VCaP (cell line): ENCODE results near the gene PDE2A.
"Not testable (repeated sequence)": the region's sequence is repeated elsewhere in the genome, so short reads cannot be mapped to it uniquely, and the experiment has no call there.

Experiments used
- H3K27ac ChIP-seq: fragments of 450-650 bp; 2 replicates; pipeline ENCODE4 v1.5.1; 2017
- TF ChIP-seq, protein P1 (sequence below): fragments of 450-650 bp; conservative IDR thresholded peaks from 2 replicates; pipeline ENCODE4 v1.5.1; 2017; ENCODE audit warnings: mild to moderate bottlenecking, moderate library complexity

The PDE2A gene

DNA sequence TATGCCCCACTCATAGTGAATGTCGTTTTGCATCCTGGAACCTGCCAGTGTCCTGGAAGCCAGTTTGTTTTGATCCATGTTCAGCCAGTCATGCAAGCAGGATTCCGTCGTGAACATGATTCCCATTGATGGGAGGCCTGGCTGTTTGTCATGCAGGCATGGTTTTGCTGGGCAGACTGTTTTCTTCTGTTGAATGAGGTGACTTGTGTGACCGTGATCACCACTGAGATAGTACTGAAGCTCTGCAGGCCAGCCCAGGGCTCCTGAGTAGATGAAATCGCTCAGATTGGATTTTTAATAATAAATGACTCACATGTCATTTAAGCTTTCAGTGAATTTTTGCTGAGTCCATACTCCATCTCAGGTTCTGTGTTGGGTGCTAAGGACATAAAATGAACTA lies 117.8 kb downstream of the PDE2A start:
- H3K27ac ChIP-seq = no peak overlapping the region
- TF ChIP-seq, protein P1, sequence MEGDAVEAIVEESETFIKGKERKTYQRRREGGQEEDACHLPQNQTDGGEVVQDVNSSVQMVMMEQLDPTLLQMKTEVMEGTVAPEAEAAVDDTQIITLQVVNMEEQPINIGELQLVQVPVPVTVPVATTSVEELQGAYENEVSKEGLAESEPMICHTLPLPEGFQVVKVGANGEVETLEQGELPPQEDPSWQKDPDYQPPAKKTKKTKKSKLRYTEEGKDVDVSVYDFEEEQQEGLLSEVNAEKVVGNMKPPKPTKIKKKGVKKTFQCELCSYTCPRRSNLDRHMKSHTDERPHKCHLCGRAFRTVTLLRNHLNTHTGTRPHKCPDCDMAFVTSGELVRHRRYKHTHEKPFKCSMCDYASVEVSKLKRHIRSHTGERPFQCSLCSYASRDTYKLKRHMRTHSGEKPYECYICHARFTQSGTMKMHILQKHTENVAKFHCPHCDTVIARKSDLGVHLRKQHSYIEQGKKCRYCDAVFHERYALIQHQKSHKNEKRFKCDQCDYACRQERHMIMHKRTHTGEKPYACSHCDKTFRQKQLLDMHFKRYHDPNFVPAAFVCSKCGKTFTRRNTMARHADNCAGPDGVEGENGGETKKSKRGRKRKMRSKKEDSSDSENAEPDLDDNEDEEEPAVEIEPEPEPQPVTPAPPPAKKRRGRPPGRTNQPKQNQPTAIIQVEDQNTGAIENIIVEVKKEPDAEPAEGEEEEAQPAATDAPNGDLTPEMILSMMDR = no peak

GRCh38 chr11:72555014-72555522 lies 119.2 kb downstream of the PDE2A start:
- not testable (repeated sequence) for H3K27ac ChIP-seq

GRCh38 chr11:72553706-72554105 lies 120.5 kb downstream of the PDE2A start:
- H3K27ac ChIP-seq = no peak overlapping the region
- TF ChIP-seq, protein P1 = no peak

- H3K27ac ChIP-seq = no peak overlapping the region
- TF ChIP-seq, protein P1 = no peak
Measured at GRCh38 chr11:72552399-72552910, 121.8 kb downstream of the PDE2A start.

GRCh38 chr11:72551571-72551970 lies 122.7 kb downstream of the PDE2A start:
- TF ChIP-seq, protein P1 = no peak
- H3K27ac ChIP-seq = no peak overlapping the region

DNA sequence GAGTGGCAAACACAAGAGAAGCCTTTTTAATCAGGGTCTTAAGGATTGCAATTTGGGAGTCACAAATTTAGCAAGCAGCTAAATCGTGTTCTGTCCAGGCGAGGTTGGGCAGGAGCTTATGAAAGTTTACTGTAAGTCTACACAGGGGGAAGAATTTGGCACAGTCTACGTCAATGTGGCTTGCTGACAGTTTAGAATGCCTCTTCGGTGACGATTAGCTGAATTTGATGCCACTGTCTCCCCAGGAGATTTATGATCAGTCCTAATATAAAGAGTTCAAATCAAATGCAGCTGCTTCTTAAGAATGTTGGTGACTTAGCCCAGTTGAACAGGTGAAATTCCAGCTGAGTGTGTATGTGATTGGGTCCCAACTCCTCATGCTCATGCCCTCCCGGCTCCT lies 125.8 kb downstream of the PDE2A start:
- no peak overlapping the region for H3K27ac ChIP-seq
- TF ChIP-seq, protein P1 = no peak

- H3K27ac ChIP-seq = no peak overlapping the region
- TF ChIP-seq, protein P1 = no peak
Measured at GRCh38 chr11:72546866-72547265, 127.4 kb downstream of the PDE2A start.

DNA sequence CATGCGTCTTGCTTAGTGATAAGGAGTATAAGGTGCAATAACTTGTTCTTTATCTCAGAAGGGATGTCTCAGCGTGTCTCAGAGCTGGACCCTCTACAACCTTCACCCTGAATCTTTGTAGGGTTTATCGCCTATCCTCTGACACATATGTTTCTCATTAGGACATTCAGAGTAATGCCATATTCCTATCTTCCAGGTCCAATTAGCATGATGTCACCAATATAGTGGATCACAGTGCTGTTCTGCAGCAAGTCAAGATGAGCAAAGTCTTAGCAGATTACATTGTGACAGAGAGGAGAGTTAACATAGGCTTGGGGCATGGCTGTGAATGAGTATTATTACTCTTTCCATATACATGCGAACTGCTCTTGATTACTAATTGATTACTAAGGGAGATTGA lies 129.6 kb downstream of the PDE2A start:
- H3K27ac ChIP-seq = no peak overlapping the region
- TF ChIP-seq, protein P1 = no peak
